BE2C (cell line): ENCODE results near the gene PARN.
"Not testable (repeated sequence)": the region's sequence is repeated elsewhere in the genome, so short reads cannot be mapped to it uniquely, and the experiment has no call there.

Experiments used
- DNase-seq: peaks from one replicate; pipeline ENCODE4 v3.0.0-alpha.2; 2020
- H3K27me3 ChIP-seq: fragments of 250-450 bp; sonication (Bioruptor Pico); 2 replicates; pipeline ENCODE4 v1.5.1; 2020; ENCODE audit warnings: mild to moderate bottlenecking
- H3K36me3 ChIP-seq: fragments of 250-450 bp; sonication (Bioruptor Pico); 2 replicates; pipeline ENCODE4 v1.5.1; 2020; ENCODE audit warnings: mild to moderate bottlenecking
- H3K4me1 ChIP-seq: fragments of 250-450 bp; sonication (Bioruptor Pico); 2 replicates; pipeline ENCODE4 v1.5.1; 2020
- H3K4me3 ChIP-seq: 2 replicates; pipeline ENCODE4 v1.5.1; 2011; ENCODE audit warnings: low read depth, low read length
- H3K9me3 ChIP-seq: fragments of 250-450 bp; sonication (Bioruptor Pico); 2 replicates; pipeline ENCODE4 v1.5.1; 2020
- CTCF ChIP-seq: IDR thresholded peaks from 2 replicates; pipeline ENCODE4 v1.5.1; 2012; ENCODE audit warnings: mild to moderate bottlenecking, low read depth, low read length

The PARN gene

GRCh38 chr16:14423344-14423743, 206.7 kb downstream of the PARN start:
- H3K9me3 ChIP-seq, result no peaks in the 10 kb centered on the region
- H3K4me3 ChIP-seq, result no peak overlapping the region
- H3K27me3 ChIP-seq, result no peaks in the 10 kb centered on the region
- no peak for DNase-seq
- H3K4me1 ChIP-seq, result no peaks in the 10 kb centered on the region
- no peak for TF ChIP-seq CTCF
- H3K36me3 ChIP-seq, result no peaks in the 10 kb centered on the region

GRCh38 chr16:14420721-14421488, 209.2 kb downstream of the PARN start:
- H3K4me3 ChIP-seq, result no peak overlapping the region
- no peak for DNase-seq
- H3K4me1 ChIP-seq, result no peaks in the 10 kb centered on the region
- TF ChIP-seq CTCF, result no peak
- no peaks in the 10 kb centered on the region; the same call in 1 of the 2 replicates for H3K9me3 ChIP-seq
- no peaks in the 10 kb centered on the region for H3K27me3 ChIP-seq
- H3K36me3 ChIP-seq, result no peaks in the 10 kb centered on the region

GRCh38 chr16:14420243-14420642, 209.8 kb downstream of the PARN start:
- H3K4me1 ChIP-seq, H3K4me3 ChIP-seq, DNase-seq, H3K9me3 ChIP-seq, H3K36me3 ChIP-seq, H3K27me3 ChIP-seq: not testable (repeated sequence)

- Histone ChIP-seq H3K4me1 (no peaks in the 10 kb centered on the region), H3K27me3 (no peaks in the 10 kb centered on the region), H3K9me3 (no peaks in the 10 kb centered on the region; the same call in 1 of the 2 replicates), H3K4me3 (no peak overlapping the region), H3K36me3 (no peaks in the 10 kb centered on the region)
- no peak for TF ChIP-seq CTCF
- DNase-seq, result no peak
Observed at GRCh38 chr16:14419817-14420216, 210.2 kb downstream of the PARN start.

GRCh38 chr16:14418795-14419225, 211.2 kb downstream of the PARN start:
- Histone ChIP-seq H3K36me3 (no peaks in the 10 kb centered on the region), H3K9me3 (no peaks in the 10 kb centered on the region; the same call in 1 of the 2 replicates)

GRCh38 chr16:14416184-14416583, 213.9 kb downstream of the PARN start:
- Histone ChIP-seq H3K4me1 (no peaks in the 10 kb centered on the region), H3K36me3 (no peaks in the 10 kb centered on the region), H3K4me3 (no peak overlapping the region), H3K27me3 (no peaks in the 10 kb centered on the region), H3K9me3 (no peaks in the 10 kb centered on the region; the same call in 1 of the 2 replicates)
- DNase-seq, result no peak
- TF ChIP-seq CTCF, result no peak

More at GRCh38 chr16:14418795-14419225, 211.2 kb downstream of the PARN start:
- no peak for TF ChIP-seq CTCF
- Histone ChIP-seq H3K4me1 (no peaks in the 10 kb centered on the region), H3K27me3 (no peaks in the 10 kb centered on the region), H3K4me3 (no peak overlapping the region)
- DNase-seq, result no peak
